H1 (cell line): ENCODE results near the gene DCAF6. TPM values are rescaled to one million over a fixed set of nuclear protein-coding genes. Genes with fewer than 3 reads are reported as not detected.

Experiments
- BACH1 ChIP-seq: IDR thresholded peaks from 2 replicates; pipeline ENCODE4 v1.6.1; 2012; ENCODE audit warnings: low read length, improper control_type of control experiment
- CEBPB ChIP-seq: IDR thresholded peaks from 2 replicates; pipeline ENCODE4 v1.6.1; 2012; ENCODE audit warnings: low read depth, low read length
- CHD7 ChIP-seq: fragments of 300-600 bp; sonication (generic); IDR thresholded peaks from 2 replicates; pipeline ENCODE4 v1.7.1; 2012; ENCODE audit warnings: low read length, moderate library complexity, mild to moderate bottlenecking, inconsistent platforms; ENCODE audit not compliant: insufficient replicate concordance
- GABPA ChIP-seq: IDR thresholded peaks from 2 replicates; pipeline ENCODE4 v1.6.1; 2011; ENCODE audit warnings: mild to moderate bottlenecking, low read length, moderate library complexity, borderline replicate concordance; ENCODE audit not compliant: insufficient read depth
- KDM5A ChIP-seq: fragments of 200-600 bp; IDR thresholded peaks from 2 replicates; pipeline ENCODE4 v1.7.1; 2012; ENCODE audit warnings: mild to moderate bottlenecking, low read length, inconsistent platforms, mixed read lengths
- NANOG ChIP-seq: IDR thresholded peaks from 2 replicates; pipeline ENCODE4 v1.6.1; 2011; ENCODE audit warnings: low read length, low read depth, mild to moderate bottlenecking, inconsistent platforms; ENCODE audit not compliant: insufficient read depth, poor library complexity, severe bottlenecking
- RAD21 ChIP-seq, 2 experiments: IDR thresholded peaks in 1 of 2; conservative IDR thresholded peaks in 1 of 2; 2 replicates each; pipeline ENCODE4 v1.6.1; 2011; ENCODE audit warnings: low read depth in 2 of 2, low read length in 2 of 2, improper control_type of control experiment in 1 of 2, inconsistent platforms in 1 of 2, mild to moderate bottlenecking in 1 of 2, moderate library complexity in 1 of 2
- SIN3A ChIP-seq, 2 experiments: IDR thresholded peaks in 1 of 2; conservative IDR thresholded peaks in 1 of 2; 2 replicates each; pipeline ENCODE4 v1.6.1; 2011 to 2012; ENCODE audit warnings: low read length in 2 of 2, improper control_type of control experiment in 1 of 2, low read depth in 1 of 2, mild to moderate bottlenecking in 1 of 2
- SP4 ChIP-seq: IDR thresholded peaks from 2 replicates; pipeline ENCODE4 v1.6.1; 2012; ENCODE audit warnings: low read length, inconsistent platforms
- polyA plus RNA-seq, 7 experiments: library from polyadenylated mRNA; depleted of rRNA in 3 of 7; stranded (reverse) in 5 of 7; unstranded in 2 of 7; fragments of >200 nt in 5 of 7; fragments of 200-250 nt in 2 of 7; gene quantifications; 1 replicate in 5 of 7; 2 replicates in 1 of 7; 4 replicates in 1 of 7; pipeline versions ENCODE4 v1.2.1 to v1.2.3, GENCODE V29; 2011 to 2013; ENCODE audit warnings: missing spikeins in 2 of 7, mixed read lengths in 2 of 7
- total RNA-seq: library from RNA; stranded (reverse); fragmentation: NEBNext Ultra II Directional; extraction: Animal tissue kit (Norgen Biotek cat#: 25700); gene quantifications from 2 replicates; pipeline ENCODE4 v1.2.1, GENCODE V29; 2021

Gene DCAF6
- total and polyA plus RNA-seq, 2 of the 8 experiments (the other 6 are each of a cell fraction or from before 2014, with no cell fraction given), result 12.3 to 17.4 TPM

- TF ChIP-seq CEBPB (no peak), SIN3A (conservative IDR thresholded peaks at IDR 0.05 in 1 of 2, IDR thresholded peaks at IDR 0.05 in 1 of 2; ENCODE audit: low read depth in 1 of 2, low read length in 2 of 2) (no peak), GABPA (no peak), BACH1 (no peak), NANOG (no peak), CHD7 (no peak), RAD21 (IDR thresholded peaks at IDR 0.05 in 1 of 2, conservative IDR thresholded peaks at IDR 0.05 in 1 of 2; ENCODE audit: low read depth in 2 of 2, low read length in 2 of 2) (no peak), SP4 (no peak), KDM5A (no peak)
These were observed 155.5 kb downstream of the DCAF6 start (continued) for GRCh38 chr1:168091720-168092550.
